ENCODE data around the gene RAD9A.

Gene RAD9A

DNA sequence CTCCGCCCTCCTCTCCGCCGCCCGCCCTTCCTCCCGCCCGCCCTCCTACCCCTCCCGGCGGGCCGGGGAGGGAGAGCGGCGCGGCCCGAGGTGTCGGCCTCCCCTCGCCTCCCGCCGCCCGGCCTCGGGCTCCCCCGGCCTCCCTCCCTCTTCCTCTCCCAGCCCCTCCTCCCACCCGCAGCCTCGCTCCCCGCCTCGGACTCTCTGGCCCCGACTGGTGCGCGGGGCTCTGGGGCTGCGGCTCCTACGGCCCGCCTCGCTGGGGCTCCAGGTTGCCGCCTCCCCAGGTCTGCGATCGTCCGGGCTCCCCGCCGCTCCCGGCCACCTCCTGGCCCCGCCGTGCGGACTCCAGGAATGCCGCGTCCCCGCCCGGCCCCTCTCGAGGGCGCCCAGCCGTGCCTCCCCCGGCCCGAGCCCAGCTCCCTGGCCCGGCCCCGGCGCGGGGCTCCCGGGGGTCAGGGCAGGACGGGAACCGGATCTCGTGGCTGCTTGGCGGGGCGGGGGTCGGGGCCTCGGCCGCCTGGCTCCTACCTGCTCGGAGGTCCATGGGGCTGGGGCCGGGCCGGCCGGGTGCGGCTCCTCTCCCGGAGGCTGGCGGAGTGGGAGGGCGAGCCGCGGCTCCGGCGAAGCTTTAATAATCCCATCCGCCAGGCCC, 18.7 kb upstream of the RAD9A start, which contains the start of gene CLCF1:
Gene CLCF1, minus strand, starts transcription at position 606 of the 655 bp plus-strand sequence. Its CDS starts 59 bp downstream, at position 547.
- no peak for TF ChIP-seq ZNF791 (tag by site-specific recombination; IDR thresholded peaks at IDR 0.05)
- TF ChIP-seq GLIS2 (tag by site-specific recombination; IDR thresholded peaks at IDR 0.05) = peak; percentile 61; the same call in 1 of the 2 replicates
- TF ChIP-seq ZBTB8A (tag by site-specific recombination; IDR thresholded peaks at IDR 0.05) = peak; percentile 61
- TF ChIP-seq HOXD13 (CRISPR knock-in tag; IDR thresholded peaks at IDR 0.05; ENCODE audit: borderline replicate concordance) = no peak
- TF ChIP-seq, protein P1, sequence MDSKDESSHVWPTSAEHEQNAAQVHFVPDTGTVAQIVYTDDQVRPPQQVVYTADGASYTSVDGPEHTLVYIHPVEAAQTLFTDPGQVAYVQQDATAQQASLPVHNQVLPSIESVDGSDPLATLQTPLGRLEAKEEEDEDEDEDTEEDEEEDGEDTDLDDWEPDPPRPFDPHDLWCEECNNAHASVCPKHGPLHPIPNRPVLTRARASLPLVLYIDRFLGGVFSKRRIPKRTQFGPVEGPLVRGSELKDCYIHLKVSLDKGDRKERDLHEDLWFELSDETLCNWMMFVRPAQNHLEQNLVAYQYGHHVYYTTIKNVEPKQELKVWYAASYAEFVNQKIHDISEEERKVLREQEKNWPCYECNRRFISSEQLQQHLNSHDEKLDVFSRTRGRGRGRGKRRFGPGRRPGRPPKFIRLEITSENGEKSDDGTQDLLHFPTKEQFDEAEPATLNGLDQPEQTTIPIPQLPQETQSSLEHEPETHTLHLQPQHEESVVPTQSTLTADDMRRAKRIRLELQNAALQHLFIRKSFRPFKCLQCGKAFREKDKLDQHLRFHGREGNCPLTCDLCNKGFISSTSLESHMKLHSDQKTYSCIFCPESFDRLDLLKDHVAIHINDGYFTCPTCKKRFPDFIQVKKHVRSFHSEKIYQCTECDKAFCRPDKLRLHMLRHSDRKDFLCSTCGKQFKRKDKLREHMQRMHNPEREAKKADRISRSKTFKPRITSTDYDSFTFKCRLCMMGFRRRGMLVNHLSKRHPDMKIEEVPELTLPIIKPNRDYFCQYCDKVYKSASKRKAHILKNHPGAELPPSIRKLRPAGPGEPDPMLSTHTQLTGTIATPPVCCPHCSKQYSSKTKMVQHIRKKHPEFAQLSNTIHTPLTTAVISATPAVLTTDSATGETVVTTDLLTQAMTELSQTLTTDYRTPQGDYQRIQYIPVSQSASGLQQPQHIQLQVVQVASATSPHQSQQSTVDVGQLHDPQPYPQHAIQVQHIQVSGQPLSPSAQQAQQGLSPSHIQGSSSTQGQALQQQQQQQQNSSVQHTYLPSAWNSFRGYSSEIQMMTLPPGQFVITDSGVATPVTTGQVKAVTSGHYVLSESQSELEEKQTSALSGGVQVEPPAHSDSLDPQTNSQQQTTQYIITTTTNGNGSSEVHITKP (tag by site-specific recombination; IDR thresholded peaks at IDR 0.05) = no peak
- TF ChIP-seq ZIC2 (tag by site-specific recombination; IDR thresholded peaks at IDR 0.05) = peak; percentile 52
- no peak for TF ChIP-seq ZXDB (tag by site-specific recombination; IDR thresholded peaks at IDR 0.05)
- TF ChIP-seq ZNF473 (tag by site-specific recombination; IDR thresholded peaks at IDR 0.05) = no peak
- TF ChIP-seq ZBTB6 (tag by site-specific recombination; IDR thresholded peaks at IDR 0.05) = no peak
- TF ChIP-seq SP2 (tag by site-specific recombination; IDR thresholded peaks at IDR 0.05) = peak; percentile 34; the same call in 1 of the 2 replicates
- TF ChIP-seq ZNF398 (tag by site-specific recombination; IDR thresholded peaks at IDR 0.05) = peak; percentile 94
- no peak for TF ChIP-seq ZNF785 (tag by site-specific recombination; IDR thresholded peaks at IDR 0.05)
- TF ChIP-seq ZNF544 (tag by site-specific recombination; IDR thresholded peaks at IDR 0.05) = no peak
- TF ChIP-seq RBAK (tag by site-specific recombination; IDR thresholded peaks at IDR 0.05) = no peak
- TF ChIP-seq, protein P2, sequence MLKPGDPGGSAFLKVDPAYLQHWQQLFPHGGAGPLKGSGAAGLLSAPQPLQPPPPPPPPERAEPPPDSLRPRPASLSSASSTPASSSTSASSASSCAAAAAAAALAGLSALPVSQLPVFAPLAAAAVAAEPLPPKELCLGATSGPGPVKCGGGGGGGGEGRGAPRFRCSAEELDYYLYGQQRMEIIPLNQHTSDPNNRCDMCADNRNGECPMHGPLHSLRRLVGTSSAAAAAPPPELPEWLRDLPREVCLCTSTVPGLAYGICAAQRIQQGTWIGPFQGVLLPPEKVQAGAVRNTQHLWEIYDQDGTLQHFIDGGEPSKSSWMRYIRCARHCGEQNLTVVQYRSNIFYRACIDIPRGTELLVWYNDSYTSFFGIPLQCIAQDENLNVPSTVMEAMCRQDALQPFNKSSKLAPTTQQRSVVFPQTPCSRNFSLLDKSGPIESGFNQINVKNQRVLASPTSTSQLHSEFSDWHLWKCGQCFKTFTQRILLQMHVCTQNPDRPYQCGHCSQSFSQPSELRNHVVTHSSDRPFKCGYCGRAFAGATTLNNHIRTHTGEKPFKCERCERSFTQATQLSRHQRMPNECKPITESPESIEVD (tag by site-specific recombination; IDR thresholded peaks at IDR 0.05) = no peak
- 0 out of 2 replicates have a peak, but pooled peaks have one; percentile 52 for TF ChIP-seq HOXC10 (CRISPR knock-in tag; IDR thresholded peaks at IDR 0.05)
- TF ChIP-seq, protein P3, sequence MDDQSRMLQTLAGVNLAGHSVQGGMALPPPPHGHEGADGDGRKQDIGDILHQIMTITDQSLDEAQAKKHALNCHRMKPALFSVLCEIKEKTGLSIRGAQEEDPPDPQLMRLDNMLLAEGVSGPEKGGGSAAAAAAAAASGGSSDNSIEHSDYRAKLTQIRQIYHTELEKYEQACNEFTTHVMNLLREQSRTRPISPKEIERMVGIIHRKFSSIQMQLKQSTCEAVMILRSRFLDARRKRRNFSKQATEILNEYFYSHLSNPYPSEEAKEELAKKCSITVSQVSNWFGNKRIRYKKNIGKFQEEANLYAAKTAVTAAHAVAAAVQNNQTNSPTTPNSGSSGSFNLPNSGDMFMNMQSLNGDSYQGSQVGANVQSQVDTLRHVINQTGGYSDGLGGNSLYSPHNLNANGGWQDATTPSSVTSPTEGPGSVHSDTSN (CRISPR knock-in tag; IDR thresholded peaks at IDR 0.05) = no peak
- TF ChIP-seq ZBTB26 (tag by site-specific recombination; optimal IDR thresholded peaks at IDR 0.05) = peak; percentile 62
- peak; percentile 2; the same call in 1 of the 2 replicates for TF ChIP-seq ZBTB20 (tag by site-specific recombination; IDR thresholded peaks at IDR 0.05)
- no peak for TF ChIP-seq ZSCAN16 (tag by site-specific recombination; IDR thresholded peaks at IDR 0.05)
- TF ChIP-seq PATZ1 (tag by site-specific recombination; IDR thresholded peaks at IDR 0.05) = peak; percentile 35
- TF ChIP-seq ZNF155 (tag by site-specific recombination; IDR thresholded peaks at IDR 0.05) = no peak
- CTCF ChIA-PET = interaction anchor here (1.2 to 30.4 kb wide), 3 partner anchors 8 to 52 kb away, joined by 3 to 898 read pairs (median 898); partner anchors contain the start of genes CLCF1, POLD4 and RAD9A
- Histone ChIP-seq H3K4me1 (ENCODE audit: control insufficient read depth, insufficient read depth, low read length) (peaks cover 3% of the 10 kb centered on the region; the same call in 1 of the 2 replicates), H3K36me3 (ENCODE audit: control insufficient read depth in 2 of 2, insufficient read depth in 1 of 2, low read length in 2 of 2) (no peaks in the 10 kb centered on the region), H3K9me3 (ENCODE audit: control insufficient read depth, insufficient read depth, low read depth, low read length) (no peaks in the 10 kb centered on the region), H3K27ac (ENCODE audit: extremely low read depth, low read depth, low read length) (peak within 1 kb of the TSS; percentile 71; the same call in 1 of the 2 replicates), H3K4me3 (ENCODE audit: low read depth, low read length) (peak within 1 kb of the TSS; percentile 57)
- POLR2A ChIA-PET = interaction anchor here (0.7 to 4.2 kb wide), 4 partner anchors 14 to 22 kb away, joined by 3 to 30 read pairs (median 3); partner anchors contain the start of genes POLD4 and RAD9A

All from HEK293 (cell line).